Central memory CD8-positive, alpha-beta T cell (primary cell): ENCODE results near the gene RNF125.

Source experiments
- ATAC-seq: fragments of 150-1000 bp; cut with Tn5 transposase; replicated peaks from 2 replicates; pipeline ENCODE4 v1.10.0; 2022; ENCODE audit warnings: mild to moderate bottlenecking, moderate FRiP score, moderate number of reproducible peaks; ENCODE audit not compliant: poor library complexity, severe bottlenecking; ENCODE audit errors: extremely low read depth
- DNase-seq, 2 donors: peaks; one replicate each; pipeline ENCODE4 v3.0.0; 2021; ENCODE audit warnings: low spot score in 2 of 2
- H3K27ac Mint-ChIP-seq: one replicate; pipeline ENCODE4 v1.8.0; 2022; ENCODE audit warnings: low read depth, mild to moderate bottlenecking, moderate library complexity, mixed read lengths
- H3K27me3 Mint-ChIP-seq: one replicate; pipeline ENCODE4 v1.8.0; 2022; ENCODE audit warnings: mixed read lengths
- H3K36me3 Mint-ChIP-seq: one replicate; pipeline ENCODE4 v1.8.0; 2022; ENCODE audit warnings: mild to moderate bottlenecking, moderate library complexity, mixed read lengths; ENCODE audit not compliant: insufficient read depth
- H3K4me1 Mint-ChIP-seq: one replicate; pipeline ENCODE4 v1.8.0; 2022; ENCODE audit warnings: mixed read lengths
- H3K4me3 Mint-ChIP-seq: one replicate; pipeline ENCODE4 v1.8.0; 2022; ENCODE audit warnings: mild to moderate bottlenecking, moderate library complexity, mixed read lengths
- H3K9me3 Mint-ChIP-seq: one replicate; pipeline ENCODE4 v1.8.0; 2022; ENCODE audit warnings: mixed read lengths

RNF125 gene

GRCh38 chr18:32096946-32097345 lies 78.3 kb downstream of the RNF125 start:
- Mint-ChIP-seq H3K9me3 (no peaks in the 10 kb centered on the region), H3K4me3 (peak overlapping the region; percentile 18), H3K27ac (no peak overlapping the region), H3K36me3 (peaks cover 37% of the 10 kb centered on the region), H3K27me3 (no peaks in the 10 kb centered on the region), H3K4me1 (peaks cover 49% of the 10 kb centered on the region)
- DNase-seq (no peak), ATAC-seq (no peak)

GRCh38 chr18:32104516-32104915 lies 85.9 kb downstream of the RNF125 start:
- Mint-ChIP-seq H3K36me3 (peaks cover 37% of the 10 kb centered on the region), H3K27ac (no peak overlapping the region), H3K9me3 (no peaks in the 10 kb centered on the region), H3K4me3 (no peak overlapping the region), H3K27me3 (no peaks in the 10 kb centered on the region), H3K4me1 (peaks cover 40% of the 10 kb centered on the region)
- ATAC-seq (no peak), DNase-seq (no peak)

- Mint-ChIP-seq H3K9me3 (no peaks in the 10 kb centered on the region), H3K4me1 (peaks cover 29% of the 10 kb centered on the region), H3K4me3 (no peak overlapping the region), H3K27ac (peak overlapping the region; percentile 19), H3K36me3 (peaks cover 42% of the 10 kb centered on the region), H3K27me3 (no peaks in the 10 kb centered on the region)
- DNase-seq (no peak), ATAC-seq (no peak)
Measured at GRCh38 chr18:32110005-32110404, 91.4 kb downstream of the RNF125 start.

GRCh38 chr18:32111706-32112105 lies 93.1 kb downstream of the RNF125 start:
- Mint-ChIP-seq H3K27me3 (no peaks in the 10 kb centered on the region), H3K4me3 (no peak overlapping the region), H3K36me3 (peaks cover 50% of the 10 kb centered on the region), H3K9me3 (no peaks in the 10 kb centered on the region), H3K4me1 (peaks cover 23% of the 10 kb centered on the region), H3K27ac (no peak overlapping the region)
- no peak for DNase-seq
- no peak for ATAC-seq

- H3K9me3 Mint-ChIP-seq: no peaks in the 10 kb centered on the region
- no peaks in the 10 kb centered on the region for H3K27me3 Mint-ChIP-seq
- H3K4me3 Mint-ChIP-seq: no peak overlapping the region
- ATAC-seq (no peak), DNase-seq (no peak)
- peaks cover 51% of the 10 kb centered on the region for H3K36me3 Mint-ChIP-seq
- H3K4me1 Mint-ChIP-seq: peaks cover 26% of the 10 kb centered on the region
- no peak overlapping the region for H3K27ac Mint-ChIP-seq
Measured at GRCh38 chr18:32112826-32113225, 94.2 kb downstream of the RNF125 start.

- Mint-ChIP-seq H3K4me1 (peaks cover 20% of the 10 kb centered on the region), H3K27me3 (no peaks in the 10 kb centered on the region), H3K27ac (no peak overlapping the region), H3K4me3 (no peak overlapping the region), H3K9me3 (no peaks in the 10 kb centered on the region), H3K36me3 (peaks cover 56% of the 10 kb centered on the region)
- DNase-seq (no peak), ATAC-seq (no peak)
Measured at GRCh38 chr18:32114293-32114942, 95.8 kb downstream of the RNF125 start.

GRCh38 chr18:32122039-32122438 lies 103.4 kb downstream of the RNF125 start:
- Mint-ChIP-seq H3K27me3 (no peaks in the 10 kb centered on the region), H3K27ac (no peak overlapping the region), H3K36me3 (peaks cover 57% of the 10 kb centered on the region), H3K4me1 (peaks cover 15% of the 10 kb centered on the region), H3K9me3 (no peaks in the 10 kb centered on the region), H3K4me3 (no peak overlapping the region)
- DNase-seq (no peak), ATAC-seq (no peak)
